Jurkat, Clone E6-1 (cell line): ENCODE data around the gene JUP. TPM values are rescaled to one million over a fixed set of nuclear protein-coding genes. Genes with fewer than 3 reads are reported as not detected.
"Not testable (repeated sequence)": the region's sequence is repeated elsewhere in the genome, so short reads cannot be mapped to it uniquely, and the experiment has no call there.

ENCODE experiments used
- DNase-seq: peaks from one replicate; pipeline ENCODE4 v3.0.0-alpha.2; 2011; ENCODE audit warnings: low read depth, low spot score
- H3K4me3 ChIP-seq: 2 replicates; pipeline ENCODE4 v1.5.1; 2011; ENCODE audit warnings: mild to moderate bottlenecking, low read length, control low read depth, moderate library complexity
- polyA plus RNA-seq: library from polyadenylated mRNA; unstranded; fragments of >200 nt; gene quantifications from one replicate; pipeline ENCODE4 v1.2.1, GENCODE V29; 2012; ENCODE audit warnings: missing spikeins; ENCODE audit not compliant: insufficient read length, insufficient read depth

Gene JUP
- polyA plus RNA-seq, result 1.3 TPM

DNA sequence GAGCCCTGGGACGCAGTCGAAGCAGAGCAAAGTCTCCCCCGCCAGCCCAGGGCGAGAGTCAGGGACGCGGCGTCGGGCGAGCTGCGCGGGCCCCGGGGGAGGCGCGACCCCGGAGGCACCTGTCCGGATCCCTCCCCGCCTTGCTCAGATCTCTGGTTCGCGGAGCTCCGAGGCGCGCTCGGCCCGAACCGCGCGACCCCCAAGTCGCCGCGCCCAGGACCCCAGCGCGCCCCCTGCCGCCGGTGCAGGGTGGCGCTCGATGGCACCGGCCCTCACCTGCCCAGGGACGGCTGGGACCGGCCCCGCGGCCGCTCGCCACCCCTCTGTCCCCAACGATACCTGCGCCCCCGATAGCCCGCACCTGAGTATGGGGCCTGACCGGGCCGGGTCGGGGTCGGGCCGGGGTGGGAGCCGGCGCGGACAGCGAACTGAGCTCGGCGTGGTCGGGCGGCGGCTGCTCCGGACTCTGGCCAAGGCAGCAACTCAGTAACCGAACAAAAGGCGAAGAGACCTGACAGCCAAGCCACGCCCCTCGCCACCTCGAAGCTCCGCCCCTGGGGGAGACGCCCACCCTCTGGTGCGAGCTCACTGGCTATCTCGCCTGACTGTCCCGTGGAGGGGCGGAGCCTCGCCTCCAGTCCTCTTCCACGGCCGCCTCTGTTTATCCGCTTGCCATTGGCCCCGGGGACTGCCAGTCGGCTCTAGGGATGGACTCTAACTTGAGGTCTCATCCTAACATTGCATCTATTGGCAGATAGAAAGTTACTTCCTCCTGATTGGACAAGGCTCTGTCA, at the start of gene JUP:
TSS of gene JUP (minus strand) at position 485 of the 794 bp plus-strand sequence. CDS start 14,857 bp downstream, outside the sequence.
- peak; percentile 55 for DNase-seq
- H3K4me3 ChIP-seq, result no peak within 1 kb of the TSS

DNA sequence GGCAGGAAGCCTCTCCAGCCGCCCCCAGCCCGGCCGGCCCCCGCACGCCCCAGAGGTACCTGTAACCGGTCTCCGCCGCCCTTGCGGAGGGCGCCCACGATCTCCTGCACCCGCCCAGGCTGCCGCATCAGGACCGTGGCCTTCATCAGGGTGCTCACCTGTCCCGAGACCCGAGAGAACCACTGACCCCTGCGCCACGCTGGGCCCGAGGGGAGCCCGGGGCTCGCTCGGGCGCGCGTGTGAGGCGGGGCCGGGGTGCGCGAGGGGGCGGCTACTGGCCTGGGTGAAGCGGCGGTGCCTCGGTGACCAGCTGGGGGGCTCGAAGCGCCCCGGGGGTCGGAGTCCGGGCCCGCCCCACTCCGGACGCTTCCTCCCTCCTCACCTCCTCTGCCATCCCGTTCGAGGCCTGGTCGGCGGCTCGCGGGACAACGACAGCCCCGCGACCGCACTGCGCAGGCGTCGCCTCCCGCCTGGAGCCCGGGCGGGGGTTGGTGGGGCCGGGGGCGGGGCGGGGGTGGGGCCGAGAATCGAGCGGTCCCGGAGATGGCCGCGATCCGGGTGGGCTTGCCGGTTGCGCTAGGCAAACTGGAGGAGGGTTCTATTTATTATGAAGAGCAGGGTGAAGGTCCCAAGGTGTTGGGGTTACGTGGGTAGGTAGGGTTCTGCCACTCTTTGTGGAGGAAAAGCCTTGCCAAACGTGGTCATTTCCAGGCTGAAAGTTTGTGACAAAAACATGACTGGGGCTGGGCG, 49.5 kb upstream of the JUP start, which contains the start of gene NT5C3B:
TSS of gene NT5C3B (minus strand) at position 433 of the 750 bp plus-strand sequence. CDS start at position 394, 39 bp downstream.
- peak within 1 kb of the TSS; percentile 62 for H3K4me3 ChIP-seq
- DNase-seq, result no peak

DNA sequence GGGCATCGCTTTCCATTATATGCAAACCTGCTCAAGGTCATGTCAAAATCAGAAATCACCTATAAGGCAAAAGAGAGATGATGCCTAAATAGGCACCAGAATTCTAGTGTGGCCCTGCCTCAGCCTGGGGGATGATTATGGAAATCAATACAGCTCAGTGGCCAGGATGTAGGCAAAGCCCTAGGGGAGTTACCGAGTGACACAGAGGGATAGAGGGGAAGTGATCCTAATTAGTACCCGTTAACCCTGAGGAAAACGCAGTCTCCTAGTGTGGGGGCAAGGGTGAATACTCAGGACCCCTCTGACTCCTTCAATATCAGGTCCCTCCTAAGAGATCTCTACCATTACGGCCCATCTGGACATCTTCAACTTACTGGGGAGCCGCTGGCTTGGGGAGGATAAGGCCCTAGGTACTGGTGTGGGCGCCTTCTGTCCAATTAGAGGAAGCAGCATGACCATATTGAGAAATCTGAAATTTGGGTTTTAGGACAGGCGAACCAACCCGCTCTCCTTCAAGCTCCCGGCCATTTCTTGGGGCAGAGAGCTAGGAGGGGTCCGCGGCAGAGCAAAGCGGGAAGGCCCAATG, 48.8 kb upstream of the JUP start:
- peak overlapping the region; percentile 62 for H3K4me3 ChIP-seq
- DNase-seq, result no peak

DNA sequence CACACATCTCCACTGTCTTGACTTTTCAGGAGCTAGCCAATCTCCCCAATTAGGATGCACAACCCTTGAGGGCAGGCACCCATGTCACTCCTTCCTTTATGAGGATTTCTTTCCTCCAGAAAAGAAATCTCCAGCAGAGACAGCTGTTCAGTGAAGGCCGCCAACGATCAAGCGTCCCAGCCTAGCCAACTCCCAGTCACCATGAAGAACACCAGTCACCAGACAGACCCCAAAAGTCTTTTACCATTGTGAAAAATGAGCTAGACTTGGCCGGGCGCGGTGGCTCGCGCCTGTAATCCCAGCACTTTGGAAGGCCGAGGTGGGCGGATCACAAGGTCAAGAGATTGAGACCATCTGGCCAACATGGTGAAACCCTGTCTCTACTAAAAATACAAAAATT, 43.5 kb upstream of the JUP start:
- H3K4me3 ChIP-seq, DNase-seq: not testable (repeated sequence)

DNA sequence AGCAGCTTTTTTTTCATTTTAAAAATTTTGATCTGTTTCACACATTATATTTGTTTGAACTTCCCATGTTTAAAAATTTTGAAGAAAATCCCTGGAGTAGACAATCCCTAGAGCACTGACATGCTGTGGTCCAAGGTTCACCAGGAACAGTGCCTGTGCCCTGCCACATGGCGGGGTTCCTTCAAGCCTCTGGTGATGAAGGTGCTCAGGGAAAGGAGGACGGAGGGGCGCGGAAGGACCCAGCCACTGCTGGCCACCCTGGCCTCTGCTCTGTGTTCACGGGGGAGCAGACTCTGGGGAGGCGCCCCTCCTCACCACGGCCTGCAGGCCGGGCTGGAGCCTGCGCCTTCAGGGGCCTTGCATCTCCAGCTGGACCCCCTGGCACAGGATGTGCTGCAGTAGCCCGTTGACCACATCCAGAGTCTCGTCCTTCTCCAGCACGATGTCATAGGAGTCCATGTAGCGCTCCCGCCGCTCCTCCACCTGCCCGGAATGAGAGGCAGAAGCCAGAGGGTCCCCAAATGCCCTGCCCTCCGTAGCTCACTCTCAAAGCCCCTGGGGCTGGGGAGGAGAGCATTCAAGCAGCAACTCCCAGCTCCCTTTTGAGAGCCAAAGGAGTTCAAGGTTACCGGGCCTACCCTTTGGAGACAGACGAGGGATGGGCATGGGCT, 38.8 kb upstream of the JUP start:
- no peak for DNase-seq

DNA sequence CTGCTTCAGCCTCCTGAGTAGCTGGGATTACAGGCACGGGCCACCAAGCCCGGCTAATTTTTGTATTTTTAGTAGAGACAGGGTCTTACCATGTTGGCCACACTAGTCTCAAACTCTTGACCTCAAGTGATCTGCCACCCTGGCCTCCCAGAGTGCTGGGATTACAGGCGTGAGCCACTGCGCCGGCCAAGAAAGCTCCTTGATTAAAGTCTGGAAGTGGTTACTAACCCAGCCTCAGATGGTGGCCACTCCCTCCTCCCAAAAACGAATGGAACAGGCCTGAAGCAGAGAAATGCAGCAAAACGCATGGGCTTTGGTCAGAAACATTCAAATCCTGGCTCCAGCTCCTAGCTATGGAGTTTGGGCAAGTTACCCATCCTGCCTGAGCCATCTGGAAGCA, 37.6 kb upstream of the JUP start:
- no peak overlapping the region for H3K4me3 ChIP-seq
- no peak for DNase-seq

More for the DNA sequence above, 38.8 kb upstream of the JUP start:
- H3K4me3 ChIP-seq, result no peak overlapping the region

DNA sequence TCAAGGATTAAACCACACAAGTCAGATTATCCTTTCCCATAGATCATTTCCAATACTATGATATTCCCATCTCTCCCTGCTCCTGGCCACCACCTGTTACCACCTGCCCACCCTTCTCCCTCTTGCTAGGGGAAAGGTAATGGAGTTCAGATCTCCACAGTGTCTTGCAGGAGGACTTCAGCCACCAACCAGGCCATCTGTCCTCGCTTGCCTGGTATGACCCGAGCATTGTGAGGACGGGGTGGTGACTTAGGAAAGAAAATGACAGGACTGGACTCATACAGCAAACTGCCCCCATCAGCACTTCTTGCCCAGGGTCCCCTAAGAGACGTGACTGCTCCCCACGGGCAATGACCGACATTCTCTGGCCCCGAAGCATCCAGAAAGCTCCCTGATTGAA, 37.1 kb upstream of the JUP start:
- DNase-seq, result no peak
- H3K4me3 ChIP-seq, result no peak overlapping the region

DNA sequence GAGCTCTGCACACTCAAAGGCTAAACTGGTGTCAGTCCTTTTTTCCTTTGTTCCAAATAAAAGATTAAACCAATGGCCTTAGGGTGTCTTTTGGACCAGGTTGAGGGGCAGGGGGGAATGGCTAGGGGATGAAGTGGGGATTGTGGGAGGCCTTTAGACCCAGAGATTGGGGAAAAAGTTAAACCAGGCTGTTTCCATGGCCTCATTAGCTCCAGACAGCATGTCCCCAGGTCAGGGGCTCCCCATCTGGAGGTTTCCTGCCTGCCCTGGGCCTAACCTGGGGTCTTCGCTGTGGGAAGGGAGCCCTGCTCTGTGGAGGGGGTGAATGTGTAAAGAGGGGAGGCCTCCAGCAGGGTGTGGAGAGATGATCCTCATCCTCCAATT, 36.6 kb upstream of the JUP start:
- DNase-seq, result no peak
- no peak overlapping the region for H3K4me3 ChIP-seq

DNA sequence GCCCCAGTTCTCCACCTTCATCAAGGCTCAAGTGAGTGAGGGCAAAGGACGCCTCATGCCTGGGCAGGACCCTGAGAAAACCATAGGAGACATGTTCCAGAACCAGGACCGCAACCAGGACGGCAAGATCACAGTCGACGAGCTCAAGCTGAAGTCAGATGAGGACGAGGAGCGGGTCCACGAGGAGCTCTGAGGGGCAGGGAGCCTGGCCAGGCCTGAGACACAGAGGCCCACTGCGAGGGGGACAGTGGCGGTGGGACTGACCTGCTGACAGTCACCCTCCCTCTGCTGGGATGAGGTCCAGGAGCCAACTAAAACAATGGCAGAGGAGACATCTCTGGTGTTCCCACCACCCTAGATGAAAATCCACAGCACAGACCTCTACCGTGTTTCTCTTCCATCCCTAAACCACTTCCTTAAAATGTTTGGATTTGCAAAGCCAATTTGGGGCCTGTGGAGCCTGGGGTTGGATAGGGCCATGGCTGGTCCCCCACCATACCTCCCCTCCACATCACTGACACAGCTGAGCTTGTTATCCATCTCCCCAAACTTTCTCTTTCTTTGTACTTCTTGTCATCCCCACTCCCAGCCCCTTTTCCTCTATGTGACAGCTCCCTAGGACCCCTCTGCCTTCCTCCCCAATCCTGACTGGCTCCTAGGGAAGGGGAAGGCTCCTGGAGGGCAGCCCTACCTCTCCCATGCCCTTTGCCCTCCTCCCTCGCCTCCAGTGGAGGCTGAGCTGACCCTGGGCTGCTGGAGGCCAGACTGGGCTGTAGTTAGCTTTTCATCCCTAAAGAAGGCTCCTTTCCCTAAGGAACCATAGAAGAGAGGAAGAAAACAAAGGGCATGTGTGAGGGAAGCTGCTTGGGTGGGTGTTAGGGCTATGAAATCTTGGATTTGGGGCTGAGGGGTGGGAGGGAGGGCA, 36.0 kb upstream of the JUP start:
- H3K4me3 ChIP-seq, result no peak overlapping the region
- no peak for DNase-seq

DNA sequence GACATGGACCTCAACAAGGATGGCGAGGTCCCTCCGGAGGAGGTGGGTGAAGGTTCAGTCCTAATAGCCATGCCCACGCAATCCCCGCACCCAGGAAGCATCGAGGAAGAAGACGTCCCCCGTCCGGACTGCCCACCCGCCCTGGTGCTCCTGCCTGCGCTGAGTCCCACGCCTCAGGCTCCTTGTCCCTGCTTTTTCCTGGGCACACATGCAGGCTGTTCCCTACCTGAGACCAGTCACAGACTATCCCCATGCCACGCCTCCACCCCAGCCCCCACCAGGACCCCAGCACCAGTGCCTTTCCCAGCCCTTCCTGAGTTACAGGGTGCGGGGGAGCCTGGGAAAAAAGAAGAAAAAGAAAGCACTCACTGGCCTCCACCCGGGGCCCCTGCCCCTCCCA, 35.3 kb upstream of the JUP start:
- DNase-seq, result no peak
- H3K4me3 ChIP-seq, result no peak overlapping the region

DNA sequence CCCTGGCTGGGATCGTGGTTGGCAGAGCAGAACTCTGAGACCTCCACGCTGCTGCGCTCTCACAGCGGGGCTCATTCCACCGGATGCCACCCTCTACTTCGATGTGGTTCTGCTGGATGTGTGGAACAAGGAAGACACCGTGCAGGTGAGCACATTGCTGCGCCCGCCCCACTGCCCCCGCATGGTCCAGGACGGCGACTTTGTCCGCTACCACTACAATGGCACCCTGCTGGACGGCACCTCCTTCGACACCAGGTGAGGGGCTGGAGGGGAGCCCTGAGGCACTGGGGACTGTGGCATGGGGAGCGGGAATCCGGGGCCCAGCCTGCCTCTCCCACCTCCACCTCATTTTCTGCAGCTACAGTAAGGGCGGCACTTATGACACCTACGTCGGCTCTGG, 31.5 kb upstream of the JUP start:
- no peak for DNase-seq

DNA sequence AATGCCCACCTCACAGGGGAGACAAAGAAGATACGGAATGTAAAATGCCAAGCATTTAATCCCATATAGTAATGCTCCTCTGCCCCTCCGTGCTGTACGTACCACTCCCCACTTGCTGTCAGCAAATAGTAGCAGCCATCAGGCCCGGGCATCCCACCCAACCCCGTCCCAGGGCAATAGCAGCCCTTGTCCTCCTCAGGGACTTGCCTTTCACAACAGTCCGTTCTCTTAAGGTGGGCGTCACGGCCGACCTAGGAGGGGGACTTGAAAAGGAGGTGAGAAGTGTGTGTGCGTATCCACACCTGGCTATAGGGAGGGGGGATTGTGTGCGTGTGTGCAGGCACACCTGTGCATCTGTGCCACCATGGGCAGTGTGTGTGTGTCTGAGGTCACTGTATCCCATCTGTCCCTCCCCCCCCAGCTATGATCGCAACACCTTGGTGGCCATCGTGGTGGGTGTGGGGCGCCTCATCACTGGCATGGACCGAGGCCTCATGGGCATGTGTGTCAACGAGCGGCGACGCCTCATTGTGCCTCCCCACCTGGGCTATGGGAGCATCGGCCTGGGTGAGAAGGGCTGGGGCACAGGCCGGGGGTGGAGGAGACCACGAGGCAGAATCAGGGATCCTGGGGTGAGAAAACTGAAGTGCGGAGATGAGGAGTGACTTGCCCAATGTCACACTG, 30.3 kb upstream of the JUP start:
- H3K4me3 ChIP-seq, result no peak overlapping the region
- no peak for DNase-seq

More for the DNA sequence above, 31.5 kb upstream of the JUP start:
- no peak overlapping the region for H3K4me3 ChIP-seq

DNA sequence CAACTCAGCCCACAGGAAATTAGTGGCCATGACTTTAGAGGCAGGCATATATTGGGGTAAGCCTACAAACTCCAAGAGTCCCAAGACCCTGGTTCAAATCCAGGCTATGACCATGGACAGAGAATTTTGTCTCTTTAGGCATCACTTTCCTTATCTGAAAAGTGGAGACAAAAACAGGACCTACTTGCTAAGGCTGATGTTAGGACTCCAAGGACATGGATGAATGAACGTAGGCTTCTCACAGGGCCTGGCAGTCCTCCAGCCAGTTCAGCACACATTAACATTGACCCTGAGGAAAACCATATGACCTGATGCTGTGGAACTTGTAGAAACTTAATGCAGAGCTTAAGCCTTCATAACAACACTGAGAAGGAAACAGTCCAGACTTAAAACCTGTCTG, 27.7 kb upstream of the JUP start:
- no peak overlapping the region for H3K4me3 ChIP-seq
- no peak for DNase-seq

DNA sequence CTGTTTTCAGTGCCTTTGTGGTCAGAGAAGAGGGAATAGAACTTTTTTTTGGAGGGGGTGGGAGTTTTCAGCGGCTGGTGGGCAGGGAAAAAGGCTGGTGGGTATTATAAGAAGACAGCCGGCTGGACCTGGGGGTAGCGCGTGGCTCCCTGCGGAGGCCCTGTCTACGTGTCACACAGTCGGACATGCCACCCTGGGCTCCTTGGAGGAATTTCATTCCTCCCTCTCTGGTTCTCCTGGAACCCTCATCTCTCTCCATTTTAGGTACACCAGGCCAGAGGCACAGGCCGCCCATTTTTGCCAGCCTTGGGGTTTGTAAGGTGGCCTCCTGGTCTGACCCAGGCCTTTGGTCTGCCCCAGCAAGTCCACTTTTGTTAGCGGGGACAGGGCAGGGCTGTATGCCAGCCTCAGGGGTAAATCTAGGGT, 27.2 kb upstream of the JUP start:
- H3K4me3 ChIP-seq, result no peak overlapping the region
- DNase-seq, result no peak

DNA sequence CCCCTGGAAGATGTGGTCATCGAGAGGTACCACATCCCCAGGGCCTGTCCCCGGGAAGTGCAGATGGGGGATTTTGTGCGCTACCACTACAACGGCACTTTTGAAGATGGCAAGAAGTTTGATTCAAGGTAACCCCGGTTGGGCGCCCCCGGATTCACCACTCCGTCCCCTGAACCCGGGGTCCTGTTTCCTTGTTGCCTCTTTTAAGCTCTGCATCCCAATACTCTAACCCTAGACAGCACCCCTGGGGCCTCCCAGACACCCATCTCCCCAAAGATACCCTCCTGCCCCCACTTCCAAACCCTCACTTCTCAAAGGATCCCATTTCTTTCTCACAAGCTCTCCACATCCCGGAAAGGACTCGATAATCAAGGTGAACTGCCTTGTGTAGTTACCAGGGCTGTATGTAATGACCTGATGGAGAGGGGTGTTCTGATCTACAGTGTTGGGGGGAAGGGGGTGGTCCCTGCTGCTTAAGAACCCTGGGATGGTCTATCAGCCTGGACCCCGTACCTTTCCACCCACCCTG, 26.7 kb upstream of the JUP start:
- no peak overlapping the region for H3K4me3 ChIP-seq
- no peak for DNase-seq

DNA sequence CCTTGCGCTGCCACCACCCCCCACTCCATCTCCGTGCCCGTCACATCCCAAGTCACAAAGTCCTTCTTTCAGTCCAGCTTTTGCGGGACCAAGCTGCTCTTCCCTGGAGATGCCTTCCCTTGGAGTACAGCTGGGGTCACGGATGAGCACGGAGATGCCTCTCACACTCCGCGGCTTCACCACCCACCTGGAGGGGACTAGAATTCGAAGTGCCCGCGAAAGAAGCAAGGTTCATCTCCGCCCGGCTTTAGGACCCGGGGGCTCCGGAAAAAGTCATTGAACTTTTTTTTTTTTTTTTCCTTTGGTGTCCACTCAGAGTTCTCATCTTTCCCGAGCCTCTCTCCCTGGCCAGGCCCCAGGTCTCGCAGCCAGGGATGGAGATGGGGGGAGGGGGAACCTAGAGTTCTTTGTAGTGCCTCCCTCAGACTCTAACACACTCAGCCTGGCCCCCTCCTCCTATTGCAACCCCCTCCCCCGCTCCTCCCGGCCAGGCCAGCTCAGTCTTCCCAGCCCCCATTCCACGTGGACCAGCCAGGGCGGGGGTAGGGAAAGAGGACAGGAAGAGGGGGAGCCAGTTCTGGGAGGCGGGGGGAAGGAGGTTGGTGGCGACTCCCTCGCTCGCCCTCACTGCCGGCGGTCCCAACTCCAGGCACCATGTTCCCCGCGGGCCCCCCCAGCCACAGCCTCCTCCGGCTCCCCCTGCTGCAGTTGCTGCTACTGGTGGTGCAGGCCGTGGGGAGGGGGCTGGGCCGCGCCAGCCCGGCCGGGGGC, 26.1 kb upstream of the JUP start, which contains the start of gene FKBP10:
TSS of gene FKBP10 (plus strand) at position 624 of the 771 bp plus-strand sequence. CDS start at position 655, 31 bp downstream.
- peak within 1 kb of the TSS; percentile 55 for H3K4me3 ChIP-seq
- no peak for DNase-seq
